HG02759 (cell line): ENCODE results near the gene CPTP.
"Not testable (repeated sequence)": the region's sequence is repeated elsewhere in the genome, so short reads cannot be mapped to it uniquely, and the experiment has no call there.

Experiments
- ATAC-seq: cut with Tn5 transposase; IDR thresholded peaks from one replicate; pipeline ENCODE4 v1.9.1; 2021; ENCODE audit warnings: mild to moderate bottlenecking, moderate library complexity; ENCODE audit not compliant: unreplicated experiment

Gene CPTP

DNA sequence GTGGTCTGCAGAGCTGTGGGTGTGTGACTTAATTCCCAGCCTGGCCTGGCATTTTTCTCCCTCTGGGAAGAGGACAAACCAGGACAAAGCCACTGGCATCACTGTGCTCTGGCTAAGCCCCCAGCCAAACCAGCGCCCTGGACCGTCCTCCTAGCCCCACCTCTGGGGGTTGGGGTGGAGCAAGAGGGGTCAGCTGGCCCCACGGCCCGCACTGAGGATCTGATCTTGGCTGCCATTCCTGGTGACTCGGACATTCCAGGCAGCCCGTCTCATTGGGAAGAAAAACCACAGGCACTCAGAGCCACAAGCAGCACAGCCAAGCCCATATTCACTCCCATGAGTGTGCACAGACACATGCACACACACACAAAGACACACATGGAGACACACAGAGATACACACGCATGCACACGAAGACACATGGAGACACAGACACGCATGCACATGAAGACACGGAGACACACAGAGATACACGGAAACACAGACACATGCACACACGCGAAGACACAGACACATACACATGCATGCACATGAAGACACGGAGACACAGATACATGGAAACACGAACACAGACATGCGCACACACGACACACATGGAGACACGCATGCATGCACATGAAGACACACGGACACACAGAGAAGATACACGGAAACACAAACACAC lies 36.0 kb downstream of the CPTP start:
- no peak for ATAC-seq

DNA sequence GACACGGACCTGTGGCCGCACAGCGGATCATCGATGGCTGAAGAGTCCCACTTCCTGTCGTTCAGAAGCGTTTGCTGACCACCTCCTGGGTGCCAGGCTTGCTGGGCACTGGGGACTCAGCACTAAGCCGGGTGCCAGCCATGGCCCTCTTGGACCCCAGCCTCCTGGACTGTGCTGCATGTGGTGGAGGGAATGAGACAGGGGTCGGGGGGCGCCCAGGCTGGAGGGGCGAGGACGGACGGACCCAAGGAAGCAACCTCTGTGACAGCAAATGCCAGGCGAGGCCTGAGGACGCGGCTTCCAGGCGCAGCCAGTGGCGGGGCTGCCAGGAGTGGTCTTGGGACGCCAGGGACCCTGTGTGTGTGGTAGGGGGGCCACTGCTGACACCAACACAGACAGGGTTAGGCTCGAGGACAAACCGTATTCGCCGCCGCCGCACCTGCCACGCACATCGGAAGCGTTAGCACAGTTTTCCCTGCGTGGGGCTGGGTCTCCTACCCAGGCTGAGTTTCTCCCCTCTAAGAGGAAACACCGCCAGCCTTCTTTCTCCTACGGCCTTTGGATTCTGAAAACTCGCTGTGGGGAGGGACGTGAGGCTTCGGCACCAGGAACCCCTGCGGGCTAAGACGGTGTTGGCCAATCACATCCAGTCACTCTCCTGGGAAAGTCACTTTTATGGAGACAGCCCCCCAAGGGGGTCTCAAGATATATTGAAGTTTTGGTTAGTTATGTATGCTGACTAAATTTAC lies 36.8 kb downstream of the CPTP start:
- no peak for ATAC-seq

DNA sequence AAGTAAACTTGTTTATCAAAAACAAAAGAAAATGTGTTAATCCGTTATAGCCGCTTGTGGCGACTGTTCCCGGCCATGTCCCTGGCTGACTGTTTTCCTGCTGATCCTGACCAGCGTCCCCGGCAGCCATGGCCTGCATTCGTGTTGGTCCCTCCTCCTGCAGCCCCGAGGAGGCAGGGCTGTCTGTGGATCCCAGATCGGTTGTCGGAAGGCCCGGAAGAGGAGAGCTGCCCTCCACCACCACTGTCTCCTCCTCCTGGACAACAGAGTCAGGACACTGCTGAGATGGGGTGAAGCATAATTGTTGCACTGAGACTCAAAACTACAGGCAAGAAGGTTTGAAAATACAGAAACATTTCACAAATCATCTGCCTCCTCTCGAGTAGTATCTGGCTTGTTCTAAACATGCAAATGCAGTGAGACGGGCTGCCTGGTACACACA lies 37.4 kb downstream of the CPTP start:
- no peak for ATAC-seq

DNA sequence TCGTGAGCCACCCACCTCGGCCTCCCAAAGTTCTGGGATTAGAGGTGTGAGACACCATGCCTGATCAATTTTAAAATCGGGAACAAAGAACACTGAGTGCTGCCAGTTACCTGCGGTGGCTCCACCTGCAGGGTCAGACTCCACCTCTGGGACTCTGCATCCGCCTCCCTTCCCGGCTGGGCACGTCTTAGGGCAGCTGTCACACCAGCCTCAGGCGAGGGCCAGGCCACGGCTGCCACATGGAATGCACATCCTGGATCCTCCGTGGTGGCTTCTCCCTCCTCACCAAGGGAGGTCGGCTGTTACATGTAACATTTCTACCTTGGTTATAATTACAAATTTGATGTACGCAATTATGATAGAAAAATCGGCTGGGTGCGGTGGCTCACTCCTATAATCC lies 39.7 kb downstream of the CPTP start:
- no peak for ATAC-seq

DNA sequence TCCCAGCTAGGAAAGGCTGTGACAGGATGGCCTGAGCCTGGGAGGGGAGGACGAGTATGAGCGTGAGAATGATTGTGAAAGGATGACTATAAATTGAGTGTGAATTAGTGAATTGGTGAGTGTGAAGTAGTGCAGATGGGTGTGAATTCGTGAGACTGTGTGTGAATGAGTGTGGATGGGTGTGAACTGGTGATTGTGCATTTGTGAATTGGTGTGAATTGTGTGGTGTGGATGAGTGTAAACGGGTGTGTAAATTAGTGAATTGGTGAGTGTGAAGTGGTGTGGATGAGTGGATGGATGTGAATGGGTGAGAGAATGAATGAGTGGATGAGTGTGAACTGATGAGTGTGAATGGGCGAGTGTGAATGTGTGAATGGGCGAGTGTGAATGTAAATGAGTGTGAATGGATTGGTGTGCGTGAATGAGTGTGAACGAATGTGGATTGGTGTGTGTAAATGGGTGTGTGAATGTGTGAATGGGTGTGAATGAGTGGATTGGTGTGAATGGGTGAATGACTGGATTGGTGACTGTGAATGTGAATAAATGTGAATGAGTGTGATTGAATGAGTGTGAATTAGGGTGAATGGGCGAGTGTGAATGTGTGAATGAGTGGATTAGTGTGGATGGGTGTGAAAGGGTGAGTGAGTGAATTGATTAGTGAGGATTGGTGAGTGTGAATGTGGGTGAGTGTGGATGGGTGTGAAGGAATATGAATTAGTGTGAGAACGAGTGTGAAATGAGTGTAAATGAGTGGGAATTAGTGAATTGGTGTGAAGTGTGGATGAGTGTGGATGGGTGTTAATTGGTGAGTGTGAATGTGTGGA lies 41.5 kb downstream of the CPTP start:
- no peak for ATAC-seq

DNA sequence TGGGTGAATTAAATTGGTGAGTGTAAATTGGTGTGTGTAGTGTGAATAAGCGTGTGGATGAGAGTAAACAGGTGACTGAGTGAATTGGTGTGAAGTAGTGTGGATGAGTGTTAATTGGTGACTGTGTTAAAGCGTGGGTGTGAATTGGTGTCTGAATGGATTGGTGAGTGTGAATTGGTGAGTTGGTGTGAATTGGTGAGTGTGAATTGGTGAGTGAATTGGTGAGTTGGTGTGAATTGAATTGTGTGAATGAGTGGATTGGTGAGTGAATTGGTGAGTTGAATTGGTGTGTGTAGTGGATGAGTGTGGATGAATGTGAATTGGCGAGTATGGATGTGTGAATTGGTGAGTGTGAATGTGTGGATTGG lies 42.1 kb downstream of the CPTP start:
- no peak for ATAC-seq

DNA sequence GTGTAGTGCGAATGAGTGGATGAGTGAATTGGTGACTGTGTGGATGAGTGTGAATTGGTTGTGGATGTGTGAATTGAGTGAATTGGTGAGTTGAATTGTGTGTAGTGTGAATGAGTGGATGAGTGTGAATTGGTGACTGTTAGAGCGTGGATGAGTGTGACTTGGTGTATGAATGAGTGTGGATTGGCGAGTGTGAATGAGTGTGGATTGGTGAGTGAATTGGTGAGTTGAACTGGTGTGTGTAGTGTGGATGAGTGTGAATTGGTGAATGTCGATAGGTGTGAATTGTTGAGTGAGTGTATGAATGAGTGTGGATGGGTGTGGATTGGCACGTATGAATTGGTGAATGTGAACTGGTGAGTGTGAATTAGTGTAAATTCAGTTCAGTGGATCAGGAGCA lies 42.7 kb downstream of the CPTP start:
- no peak for ATAC-seq

DNA sequence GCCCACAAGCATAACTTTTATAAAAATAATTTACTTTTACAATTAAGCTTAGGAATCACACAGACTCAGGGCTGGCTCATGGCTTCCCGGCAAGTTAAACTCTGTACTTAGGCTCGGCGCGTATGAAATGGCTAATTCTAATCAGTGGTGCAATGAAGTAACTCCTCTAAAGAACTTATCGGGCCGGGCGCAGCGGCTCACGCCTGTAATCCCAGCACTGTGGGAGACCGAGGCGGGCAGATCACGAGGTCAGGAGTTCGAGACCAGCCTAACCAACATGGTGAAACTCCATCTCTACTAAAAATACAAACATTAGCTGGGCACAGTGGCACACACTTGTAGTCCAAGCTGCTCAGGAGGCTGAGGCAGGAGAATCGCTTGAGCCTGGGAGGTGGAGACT lies 45.5 kb downstream of the CPTP start:
- not testable (repeated sequence) for ATAC-seq

DNA sequence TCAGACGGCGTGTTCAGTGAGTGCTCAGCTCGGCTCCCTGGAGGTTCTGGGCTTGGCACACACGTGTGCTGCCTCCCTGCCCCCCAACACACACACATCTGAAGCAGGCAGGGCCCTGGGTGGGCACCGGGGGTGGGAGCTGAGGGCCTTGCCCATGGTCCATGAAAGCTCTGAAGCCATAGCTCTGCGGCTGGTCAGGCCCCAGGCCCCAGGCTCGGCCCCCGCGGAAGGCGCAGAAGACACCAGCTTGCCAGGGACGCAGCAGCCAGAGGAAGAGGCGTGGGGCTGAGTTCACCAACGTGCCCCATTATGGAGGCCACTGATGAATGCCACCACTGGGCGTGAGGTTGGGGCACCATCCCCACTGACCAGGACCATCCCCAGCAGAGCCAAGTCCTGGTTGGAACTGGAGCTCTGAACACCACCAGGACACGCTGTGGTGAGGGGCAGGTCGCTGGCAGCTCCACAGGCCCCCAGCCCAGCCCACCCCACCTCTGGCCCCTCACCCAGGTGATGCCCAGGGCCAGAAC lies 46.2 kb downstream of the CPTP start:
- no peak for ATAC-seq

DNA sequence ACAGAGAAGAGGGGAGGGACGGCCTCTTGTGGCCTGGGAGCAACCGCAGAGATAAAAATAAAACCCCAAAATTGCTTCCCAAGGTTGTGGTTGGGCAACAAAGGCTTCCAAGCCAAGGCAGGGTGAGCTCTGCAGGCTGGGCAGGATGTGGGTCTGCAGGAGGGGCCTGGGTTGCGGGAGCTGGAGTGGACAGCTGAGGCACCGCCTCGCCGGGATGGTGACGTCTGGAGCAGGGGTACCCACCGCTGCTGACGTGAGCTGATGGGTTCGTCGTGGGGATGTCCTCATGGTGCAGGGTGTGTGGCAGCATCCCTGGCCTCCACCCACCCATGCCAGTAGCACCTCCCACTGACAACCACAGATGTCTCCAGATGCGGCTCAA lies 46.8 kb downstream of the CPTP start:
- ATAC-seq, result no peak

DNA sequence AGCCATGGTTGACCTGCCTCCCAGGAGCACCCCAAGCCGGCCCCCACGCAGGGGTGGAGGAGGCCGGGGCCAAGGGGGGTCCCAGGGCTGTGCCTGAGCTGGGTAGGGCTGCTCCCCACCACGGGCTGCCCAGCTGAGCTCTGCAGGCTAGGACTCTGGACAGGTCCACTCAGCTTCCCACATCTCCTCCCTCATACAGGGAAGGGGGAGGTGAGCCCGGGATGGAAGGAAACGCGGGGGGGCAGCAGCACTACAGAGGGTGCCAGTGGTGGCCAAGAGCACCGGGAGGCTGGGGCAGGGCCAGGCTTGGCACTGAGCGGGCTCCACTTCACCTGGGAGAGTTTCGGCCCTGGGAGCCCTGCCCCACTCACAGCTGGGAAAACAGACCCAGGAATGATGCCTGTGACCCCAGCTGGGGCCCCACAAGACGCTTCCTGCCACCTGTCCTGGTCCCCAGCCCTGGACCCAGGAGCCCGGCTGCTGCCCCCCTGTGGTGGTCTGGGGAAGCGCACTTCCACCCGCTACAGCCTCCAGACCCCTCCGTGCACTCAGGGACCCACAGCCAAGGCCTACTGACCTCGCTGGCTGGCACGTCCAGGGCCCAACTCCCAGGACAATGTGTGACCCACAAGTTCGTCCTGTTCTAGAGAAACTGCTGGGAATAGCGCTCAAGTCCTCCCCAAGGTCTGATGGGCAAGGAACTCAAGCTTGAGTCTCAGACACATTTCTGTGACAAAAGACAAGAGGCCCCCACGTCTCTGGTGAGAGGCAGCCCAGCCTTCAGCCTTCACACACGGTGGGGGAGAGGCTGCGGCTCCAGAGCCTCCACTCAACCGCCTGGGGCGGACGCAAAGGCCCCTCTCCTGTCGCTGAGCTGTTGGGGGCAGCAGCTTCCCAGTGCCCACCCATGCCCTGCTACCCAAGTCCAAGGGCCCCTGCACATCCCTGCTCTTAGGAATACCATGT lies 47.4 kb downstream of the CPTP start:
- no peak for ATAC-seq

DNA sequence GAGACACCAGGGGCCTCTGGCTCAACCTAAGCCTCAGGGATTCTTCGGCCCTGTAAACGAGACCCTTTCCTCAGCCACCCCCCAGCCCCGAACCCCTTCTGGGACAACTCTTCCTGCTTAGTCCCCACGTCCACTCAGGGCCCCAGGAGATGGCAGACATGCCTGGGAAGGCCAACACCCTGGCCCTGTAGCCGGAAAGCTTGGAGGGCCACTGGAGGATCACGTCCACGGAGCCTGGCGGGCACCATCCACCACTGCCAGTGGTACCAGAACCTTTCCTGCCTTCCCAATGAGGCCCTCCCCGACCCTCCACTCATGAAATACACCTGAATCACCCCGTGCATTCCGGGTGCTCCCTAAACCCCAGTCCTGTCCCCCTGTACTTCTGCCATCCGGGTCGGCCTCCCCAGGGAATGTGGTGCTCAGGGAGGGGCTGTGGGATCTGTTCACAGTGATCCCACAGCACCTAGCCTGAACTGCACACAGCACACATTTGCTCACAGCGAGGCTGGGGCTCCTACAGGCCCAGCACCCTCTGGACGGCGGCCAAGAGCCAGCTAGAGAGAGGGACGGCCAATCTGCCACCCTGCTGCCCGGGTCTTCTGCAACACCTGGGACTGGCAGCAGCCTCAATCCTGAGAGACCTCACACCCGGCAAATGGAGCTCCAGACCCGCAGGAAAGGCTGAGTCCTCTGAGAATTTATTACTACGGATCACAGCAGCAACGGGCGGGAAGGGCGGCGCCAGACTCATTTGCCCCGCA lies 48.6 kb downstream of the CPTP start:
- ATAC-seq, result no peak

DNA sequence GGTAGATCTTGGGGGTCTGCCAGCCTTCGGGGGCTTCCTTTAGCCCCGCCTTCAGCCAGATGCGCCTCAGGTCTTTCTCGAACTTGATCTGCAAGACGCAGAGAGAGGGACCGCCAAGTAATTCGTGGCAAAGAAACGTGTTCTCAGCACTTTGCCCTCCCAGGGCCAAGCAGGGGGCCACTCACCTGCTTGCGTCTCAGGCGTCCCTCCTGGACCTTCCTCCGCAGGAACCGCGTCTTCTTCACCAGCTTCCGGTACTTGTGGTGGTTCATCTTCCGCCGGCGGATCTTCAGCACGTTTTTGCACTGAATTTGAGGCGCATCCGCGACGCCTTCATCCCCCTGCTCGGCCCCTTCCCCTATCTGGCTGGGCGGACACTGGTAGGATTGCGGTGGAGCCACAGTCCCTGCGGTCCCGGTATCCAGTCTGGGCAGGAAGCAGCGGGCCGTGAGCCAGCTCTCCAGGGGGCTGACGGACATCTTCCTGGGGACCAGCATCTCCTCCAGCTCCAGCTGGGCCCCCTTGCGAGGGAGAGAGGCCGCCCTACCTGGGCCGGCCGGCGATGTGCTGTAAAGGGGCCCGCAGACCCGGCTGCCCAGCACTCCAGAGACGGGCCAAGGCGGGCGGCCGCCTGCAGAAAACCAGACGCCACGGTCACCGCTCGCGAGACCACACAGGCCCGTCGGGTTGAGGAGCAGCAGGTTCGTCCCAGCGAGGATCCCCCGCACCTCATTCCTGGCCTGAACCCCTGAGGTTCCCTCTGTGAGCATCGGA lies 49.4 kb downstream of the CPTP start:
- ATAC-seq, result no peak

DNA sequence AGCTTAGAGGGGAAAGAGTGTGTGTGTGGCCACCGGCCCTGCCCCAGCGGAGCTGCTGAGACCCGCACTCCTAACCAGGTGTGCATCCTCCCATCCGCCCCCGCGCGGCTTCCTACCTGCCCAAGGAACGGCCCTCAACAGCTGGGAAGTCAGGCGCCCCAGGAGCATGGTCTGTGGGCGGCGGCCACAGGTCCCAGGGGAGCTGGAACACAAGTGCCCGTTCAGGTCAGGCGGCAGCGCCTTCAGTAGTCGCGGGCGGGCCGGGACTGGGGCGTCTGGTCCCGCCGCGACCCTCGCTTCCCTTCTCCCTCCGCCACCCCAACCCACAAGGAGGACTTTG lies 50.0 kb downstream of the CPTP start:
- ATAC-seq, result peak; percentile 2

DNA sequence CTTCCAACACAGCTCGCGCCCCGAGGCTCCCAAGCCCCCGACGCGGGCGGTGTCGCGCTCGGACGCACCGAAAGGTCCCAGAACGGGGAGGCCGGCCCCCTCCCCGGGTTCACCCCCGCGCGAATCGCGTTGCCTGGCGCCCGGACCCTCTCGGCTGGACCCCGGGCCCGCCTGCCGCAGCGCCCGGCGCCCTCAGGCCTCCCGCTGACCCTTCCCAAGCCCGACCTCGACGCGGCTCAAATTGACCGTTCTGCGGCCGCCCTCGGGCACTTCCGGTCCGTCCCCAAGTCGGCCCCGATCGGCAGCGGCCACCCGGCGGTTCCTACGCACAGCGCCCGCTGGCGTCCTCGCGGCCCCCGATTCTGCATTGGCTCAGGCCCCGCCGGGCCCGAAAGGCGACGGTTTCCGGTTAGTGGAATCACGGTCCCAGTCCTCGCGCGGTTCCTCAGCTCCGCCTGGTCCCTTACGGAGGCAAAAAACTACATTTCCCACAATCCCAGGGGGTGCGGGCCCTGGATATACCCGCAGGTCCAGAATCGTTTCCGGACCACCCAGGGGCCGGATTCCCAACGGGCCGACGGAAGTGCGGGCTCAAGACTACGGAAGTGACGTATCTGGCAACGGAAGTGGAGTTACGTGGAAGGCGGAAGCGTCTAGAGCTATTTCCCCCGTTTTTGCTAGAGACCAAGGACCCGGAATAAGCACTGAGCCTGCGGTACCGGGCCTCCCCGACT lies 50.5 kb downstream of the CPTP start, which contains the start of gene AURKAIP1:
Gene AURKAIP1, minus strand, starts transcription at position 279 of the 734 bp plus-strand sequence. CDS start 451 bp downstream, outside the sequence.
- peak; percentile 87 for ATAC-seq

DNA sequence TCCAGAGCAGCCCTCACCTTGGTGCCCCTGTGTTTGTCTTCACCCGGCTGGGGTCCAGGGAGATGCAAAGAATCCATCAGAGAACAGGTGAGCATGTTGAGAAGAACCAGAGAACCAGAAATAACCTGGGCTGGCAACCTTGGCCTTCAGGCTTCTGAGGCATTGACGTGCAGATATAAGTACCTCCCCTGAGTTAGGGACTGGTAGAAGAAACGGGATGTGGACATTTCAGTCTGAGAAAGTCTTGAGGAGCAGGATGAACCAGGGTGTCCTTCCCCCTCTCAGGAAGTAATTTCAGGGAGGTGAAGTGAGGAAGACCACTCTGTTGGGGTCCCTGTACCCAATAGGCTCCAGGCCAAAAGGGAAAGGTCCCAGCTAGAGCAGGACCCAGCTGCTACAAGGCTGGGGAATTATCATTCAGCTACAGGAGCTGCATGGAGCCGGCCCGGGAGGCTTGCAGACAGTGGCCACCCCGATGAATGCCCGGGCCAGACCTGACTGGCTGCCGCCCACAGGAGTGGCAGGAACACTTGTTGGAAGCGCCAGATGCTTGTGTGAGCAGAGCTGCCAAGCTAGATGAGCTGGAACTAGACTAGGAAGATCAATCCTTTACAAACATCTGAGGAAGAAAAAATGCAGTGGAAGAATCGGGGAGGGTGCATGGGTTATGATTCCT lies 52.1 kb downstream of the CPTP start:
- ATAC-seq, result no peak

DNA sequence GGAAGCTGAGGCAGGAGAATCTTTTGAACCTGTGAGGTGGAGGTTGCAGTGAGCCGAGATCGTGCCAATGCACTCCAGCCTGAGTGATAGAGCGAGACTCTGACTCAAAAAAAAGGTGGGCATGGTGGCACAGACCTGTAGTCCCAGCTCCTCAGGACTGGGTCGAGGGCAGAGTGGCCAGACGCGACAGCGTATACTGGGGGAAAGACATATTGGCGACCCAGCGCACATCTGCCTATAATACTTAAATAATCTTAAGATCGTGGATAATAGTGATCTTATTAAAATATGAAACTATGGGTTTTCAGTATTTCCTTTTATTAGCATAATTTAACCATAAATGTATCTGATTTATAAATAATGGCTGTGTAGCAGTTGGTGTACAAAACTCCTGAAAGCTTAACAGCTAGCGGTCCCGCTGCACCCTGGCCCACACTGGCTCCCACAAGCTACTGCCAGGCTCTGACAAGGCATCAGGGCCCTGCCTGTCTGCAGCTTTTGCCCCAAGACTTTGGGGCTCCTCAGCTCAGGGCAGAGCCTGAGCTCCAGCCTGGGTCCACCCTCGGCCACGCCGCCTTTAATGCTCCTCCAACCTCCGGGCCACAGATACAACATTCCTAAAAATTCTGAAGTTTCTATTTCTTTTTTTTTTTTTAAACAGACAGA lies 53.1 kb downstream of the CPTP start:
- no peak for ATAC-seq
